Thyroid gland (tissue), 4 donors: Measurements from ENCODE around the gene LGR6.

Experiments
- CTCF ChIP-seq, 6 experiments: fragments of 200-600 bp in 3 of 6; fragments of 450-650 bp in 3 of 6; sonication (generic) in 3 of 6; IDR thresholded peaks; one replicate each; pipeline ENCODE4 v1.5.1; 2016 to 2019; ENCODE audit warnings: antibody characterized with exemption in 6 of 6, mild to moderate bottlenecking in 2 of 6, inconsistent platforms in 1 of 6, moderate library complexity in 1 of 6
- POLR2A ChIP-seq, 2 donors: fragments of 450-650 bp; IDR thresholded peaks; one replicate each; pipeline ENCODE4 v1.6.1; 2017; ENCODE audit warnings: antibody characterized with exemption in 2 of 2, mild to moderate bottlenecking in 2 of 2, moderate library complexity in 1 of 2

GRCh38 chr1:202150602-202151001 is 43.0 kb upstream of the LGR6 start:
- TF ChIP-seq CTCF (IDR thresholded peaks at IDR 0.05) (no peak), POLR2A (IDR thresholded peaks at IDR 0.05) (no peak)
